ENCODE measurements around the gene YDJC. TPM values are rescaled to one million over a fixed set of nuclear protein-coding genes. Genes with fewer than 3 reads are reported as not detected.
"Not testable (repeated sequence)": the region's sequence is repeated elsewhere in the genome, so short reads cannot be mapped to it uniquely, and the experiment has no call there.

Gene YDJC
- total RNA-seq, 1 donor from 2014 or later = 51.4 TPM

- no peak for TF ChIP-seq CTCF (IDR thresholded peaks at IDR 0.05)
- DNase-seq (no peak), ATAC-seq (ENCODE audit: low read depth) (no peak)
- no peaks in the 10 kb centered on the region for H3K27me3 Mint-ChIP-seq
- POLR2A ChIA-PET = interaction anchor here (0.7 kb wide), 1 partner anchor 14 kb away, joined by 3 read pairs; no protein-coding TSS in a partner anchor
- H3K36me3 Mint-ChIP-seq (ENCODE audit: low read depth) = peaks cover 21% of the 10 kb centered on the region
- H3K27ac Mint-ChIP-seq = no peak overlapping the region
- H3K4me1 Mint-ChIP-seq = peaks cover 31% of the 10 kb centered on the region
- no peaks in the 10 kb centered on the region for H3K9me3 Mint-ChIP-seq
- CTCF ChIA-PET = no interaction called here
- H3K4me3 Mint-ChIP-seq = no peak overlapping the region
- intact Hi-C loops (cut with micrococcal nuclease) = no loop called here
Observed at GRCh38 chr22:21603973-21604372, 25.8 kb downstream of the YDJC start.

- CTCF ChIA-PET = no interaction called here
- H3K4me1 Mint-ChIP-seq = peaks cover 35% of the 10 kb centered on the region
- intact Hi-C loops (cut with micrococcal nuclease) = no loop called here
- POLR2A ChIA-PET = interaction anchor here (1.1 kb wide), 1 partner anchor 12 kb away, joined by 4 read pairs; no protein-coding TSS in a partner anchor
- no peak overlapping the region for H3K4me3 Mint-ChIP-seq
- H3K27ac Mint-ChIP-seq = peak overlapping the region; percentile 31
- H3K36me3 Mint-ChIP-seq (ENCODE audit: low read depth) = peaks cover 25% of the 10 kb centered on the region
- DNase-seq (no peak), ATAC-seq (ENCODE audit: low read depth) (no peak)
- no peak for TF ChIP-seq CTCF (IDR thresholded peaks at IDR 0.05)
- H3K9me3 Mint-ChIP-seq = no peaks in the 10 kb centered on the region
- no peaks in the 10 kb centered on the region for H3K27me3 Mint-ChIP-seq
Observed at GRCh38 chr22:21602579-21602978, 27.2 kb downstream of the YDJC start.

- Mint-ChIP-seq H3K27me3 (no peaks in the 10 kb centered on the region), H3K4me3 (no peak overlapping the region), H3K36me3 (ENCODE audit: low read depth) (peaks cover 46% of the 10 kb centered on the region), H3K9me3 (no peaks in the 10 kb centered on the region), H3K4me1 (peaks cover 26% of the 10 kb centered on the region), H3K27ac (no peak overlapping the region)
- ChIA-PET CTCF (no interaction called here), POLR2A (no interaction called here)
- intact Hi-C loops (cut with micrococcal nuclease) = no loop called here
- ATAC-seq (ENCODE audit: low read depth) (no peak), DNase-seq (no peak)
- TF ChIP-seq CTCF (IDR thresholded peaks at IDR 0.05) = no peak
Observed at GRCh38 chr22:21599053-21599893, 30.5 kb downstream of the YDJC start.

GRCh38 chr22:21598302-21598701 is 31.5 kb downstream of the YDJC start:
- Mint-ChIP-seq H3K9me3 (no peaks in the 10 kb centered on the region), H3K27me3 (no peaks in the 10 kb centered on the region), H3K4me3 (no peak overlapping the region), H3K36me3 (ENCODE audit: low read depth) (peaks cover 56% of the 10 kb centered on the region), H3K4me1 (peaks cover 30% of the 10 kb centered on the region), H3K27ac (no peak overlapping the region)
- DNase-seq (no peak), ATAC-seq (ENCODE audit: low read depth) (no peak)
- ChIA-PET CTCF (no interaction called here), POLR2A (no interaction called here)
- TF ChIP-seq CTCF (IDR thresholded peaks at IDR 0.05) = no peak
- intact Hi-C loops (cut with micrococcal nuclease) = no loop called here

GRCh38 chr22:21596356-21597135 is 33.3 kb downstream of the YDJC start:
- Mint-ChIP-seq H3K36me3 (ENCODE audit: low read depth) (peaks cover 58% of the 10 kb centered on the region), H3K4me1 (peaks cover 34% of the 10 kb centered on the region)
- ATAC-seq (ENCODE audit: low read depth); H3K27me3 Mint-ChIP-seq; DNase-seq; CTCF ChIA-PET; POLR2A ChIA-PET; H3K27ac Mint-ChIP-seq; H3K9me3 Mint-ChIP-seq; H3K4me3 Mint-ChIP-seq; intact Hi-C loops (cut with micrococcal nuclease): not testable (repeated sequence)

Data from activated B cell treated with CpG ODN at 0.5 μM for 24 hours (primary cell).